Measurements from ENCODE around the gene CCDC192. TPM values are rescaled to one million over a fixed set of nuclear protein-coding genes. Genes with fewer than 3 reads are reported as not detected.
"Not testable (repeated sequence)": the region's sequence is repeated elsewhere in the genome, so short reads cannot be mapped to it uniquely, and the experiment has no call there.

The CCDC192 gene
- total and polyA plus RNA-seq, 9 donors = 0.26 to 2.6 (median 0.91) TPM; not detected in 1

- Histone ChIP-seq H3K27me3 (no peaks in the 10 kb centered on the region), H3K4me3 (no peak overlapping the region), H3K36me3 (no peaks in the 10 kb centered on the region), H3K27ac (no peak overlapping the region), H3K9me3 (peaks cover 0 to 3% of the 10 kb centered on the region in 2 donors), H3K4me1 (ENCODE audit: insufficient read depth) (no peaks in the 10 kb centered on the region)
- intact Hi-C loops (cut with DNase I) = no loop called here
- 74 to 76% (median 75%) methylated on average over 2 of the region's 2 CpGs for WGBS, 3 donors
- TF ChIP-seq POLR2A (IDR thresholded peaks at IDR 0.05) (no peak), CTCF (IDR thresholded peaks at IDR 0.05) (no peak), EP300 (IDR thresholded peaks at IDR 0.05) (no peak)
- DNase-seq = no peak
Observed at GRCh38 chr5:127723571-127723970, 20.4 kb downstream of the CCDC192 start.

GRCh38 chr5:127725673-127726072, 22.5 kb downstream of the CCDC192 start:
- 90 to 96% (median 92%) methylated on average over 1 of the region's 1 CpG for WGBS, 3 donors
- Histone ChIP-seq H3K4me3 (no peak overlapping the region), H3K27me3 (no peaks in the 10 kb centered on the region), H3K27ac (no peak overlapping the region), H3K36me3 (no peaks in the 10 kb centered on the region), H3K9me3 (no peaks in the 10 kb centered on the region), H3K4me1 (ENCODE audit: insufficient read depth) (no peaks in the 10 kb centered on the region)
- DNase-seq = no peak
- intact Hi-C loops (cut with DNase I) = no loop called here
- TF ChIP-seq POLR2A (IDR thresholded peaks at IDR 0.05) (no peak), CTCF (IDR thresholded peaks at IDR 0.05) (no peak)

- Histone ChIP-seq H3K27ac (no peak overlapping the region), H3K27me3 (no peaks in the 10 kb centered on the region), H3K4me3 (no peak overlapping the region), H3K4me1 (ENCODE audit: insufficient read depth) (no peaks in the 10 kb centered on the region), H3K36me3 (no peaks in the 10 kb centered on the region), H3K9me3 (no peaks in the 10 kb centered on the region)
- 91 to 96% (median 94%) methylated on average over 1 of the region's 1 CpG for WGBS, 3 donors
- DNase-seq = no peak
- intact Hi-C loops (cut with DNase I) = no loop called here
- TF ChIP-seq POLR2A (IDR thresholded peaks at IDR 0.05) (no peak), CTCF (IDR thresholded peaks at IDR 0.05) (no peak), EP300 (IDR thresholded peaks at IDR 0.05) (no peak)
Observed at GRCh38 chr5:127732963-127733362, 29.8 kb downstream of the CCDC192 start.

- H3K9me3 ChIP-seq; H3K4me1 ChIP-seq (ENCODE audit: insufficient read depth); H3K4me3 ChIP-seq; intact Hi-C loops (cut with DNase I); DNase-seq; H3K27me3 ChIP-seq; H3K27ac ChIP-seq; H3K36me3 ChIP-seq: not testable (repeated sequence)
- WGBS, 3 donors = 40 to 66% (median 52%) methylated on average over 14 of the region's 14 CpGs
Observed at GRCh38 chr5:127739348-127739747, 36.2 kb downstream of the CCDC192 start.

GRCh38 chr5:127739807-127740384, 36.7 kb downstream of the CCDC192 start:
- H3K36me3 ChIP-seq = no peaks in the 10 kb centered on the region
- H3K27ac ChIP-seq = no peak overlapping the region
- H3K27me3 ChIP-seq = no peaks in the 10 kb centered on the region
- no peaks in the 10 kb centered on the region for H3K4me1 ChIP-seq (ENCODE audit: insufficient read depth)
- TF ChIP-seq POLR2A (IDR thresholded peaks at IDR 0.05) = no peak
- TF ChIP-seq CTCF (IDR thresholded peaks at IDR 0.05) = no peak
- intact Hi-C loops (cut with DNase I) = loop anchor here in 1 of 4 donors (10.0 kb wide), 1 partner anchor 465 kb away; no protein-coding TSS in a partner anchor
- DNase-seq = no peak
- H3K4me3 ChIP-seq = no peak overlapping the region
- WGBS, 3 donors = 86 to 89% (median 87%) methylated on average over 9 to 10 of the region's 10 CpGs
- H3K9me3 ChIP-seq = no peaks in the 10 kb centered on the region

All from ovary (tissue), 9 donors.